Gastrocnemius medialis (tissue), 4 donors: ENCODE measurements around the gene CCT7.

Experiments used
- CTCF ChIP-seq, 5 experiments: fragments of 450-650 bp in 3 of 5; fragments of 200-600 bp in 2 of 5; sonication (generic) in 2 of 5; IDR thresholded peaks in 4 of 5; conservative IDR thresholded peaks in 1 of 5; 1 replicate in 4 of 5; 2 replicates in 1 of 5; pipeline ENCODE4 v1.5.1; 2016 to 2019; ENCODE audit warnings: antibody characterized with exemption in 5 of 5, mild to moderate bottlenecking in 3 of 5, moderate library complexity in 3 of 5
- POLR2A ChIP-seq, 2 donors: fragments of 450-650 bp; IDR thresholded peaks; one replicate each; pipeline ENCODE4 v1.6.1; 2017; ENCODE audit warnings: antibody characterized with exemption in 2 of 2, mild to moderate bottlenecking in 2 of 2, moderate library complexity in 2 of 2

- no peak for TF ChIP-seq CTCF (IDR thresholded peaks at IDR 0.05 in 4 of 5, conservative IDR thresholded peaks at IDR 0.05 in 1 of 5)
- no peak for TF ChIP-seq POLR2A (IDR thresholded peaks at IDR 0.05)
Observed at GRCh38 chr2:73255907-73256617, 22.0 kb downstream of the CCT7 start.
